ENCODE results near the gene STAT5A.

DNA sequence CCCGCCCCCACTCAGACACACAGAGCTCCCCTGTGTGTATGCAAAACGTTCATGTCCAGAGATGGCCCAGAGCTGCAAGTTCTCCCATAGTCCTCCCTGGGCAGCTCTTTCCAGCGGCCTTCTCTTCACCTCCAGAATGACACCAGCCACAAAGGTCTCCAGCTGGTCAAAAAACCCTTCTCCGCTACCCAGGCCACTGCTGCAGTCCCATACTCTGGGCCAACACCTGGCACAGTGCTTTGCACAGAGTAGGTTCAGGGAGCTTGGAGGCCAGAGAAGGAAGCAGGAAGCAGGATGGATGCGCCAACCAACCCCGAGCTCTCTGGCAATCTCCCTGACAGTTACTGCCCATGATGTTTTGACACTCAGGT is 11.0 kb upstream of the STAT5A start:
- TF ChIP-seq, protein P1, sequence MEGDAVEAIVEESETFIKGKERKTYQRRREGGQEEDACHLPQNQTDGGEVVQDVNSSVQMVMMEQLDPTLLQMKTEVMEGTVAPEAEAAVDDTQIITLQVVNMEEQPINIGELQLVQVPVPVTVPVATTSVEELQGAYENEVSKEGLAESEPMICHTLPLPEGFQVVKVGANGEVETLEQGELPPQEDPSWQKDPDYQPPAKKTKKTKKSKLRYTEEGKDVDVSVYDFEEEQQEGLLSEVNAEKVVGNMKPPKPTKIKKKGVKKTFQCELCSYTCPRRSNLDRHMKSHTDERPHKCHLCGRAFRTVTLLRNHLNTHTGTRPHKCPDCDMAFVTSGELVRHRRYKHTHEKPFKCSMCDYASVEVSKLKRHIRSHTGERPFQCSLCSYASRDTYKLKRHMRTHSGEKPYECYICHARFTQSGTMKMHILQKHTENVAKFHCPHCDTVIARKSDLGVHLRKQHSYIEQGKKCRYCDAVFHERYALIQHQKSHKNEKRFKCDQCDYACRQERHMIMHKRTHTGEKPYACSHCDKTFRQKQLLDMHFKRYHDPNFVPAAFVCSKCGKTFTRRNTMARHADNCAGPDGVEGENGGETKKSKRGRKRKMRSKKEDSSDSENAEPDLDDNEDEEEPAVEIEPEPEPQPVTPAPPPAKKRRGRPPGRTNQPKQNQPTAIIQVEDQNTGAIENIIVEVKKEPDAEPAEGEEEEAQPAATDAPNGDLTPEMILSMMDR (IDR thresholded peaks at IDR 0.05) = no peak
- no peak for TF ChIP-seq POLR2A (IDR thresholded peaks at IDR 0.05)

Measured in heart left ventricle (tissue), 13 donors.